ENCODE data around the gene COMMD7. TPM values are rescaled to one million over a fixed set of nuclear protein-coding genes. Genes with fewer than 3 reads are reported as not detected.

Gene COMMD7
- total RNA-seq, 1 donor from 2014 or later = 48.1 TPM

DNA sequence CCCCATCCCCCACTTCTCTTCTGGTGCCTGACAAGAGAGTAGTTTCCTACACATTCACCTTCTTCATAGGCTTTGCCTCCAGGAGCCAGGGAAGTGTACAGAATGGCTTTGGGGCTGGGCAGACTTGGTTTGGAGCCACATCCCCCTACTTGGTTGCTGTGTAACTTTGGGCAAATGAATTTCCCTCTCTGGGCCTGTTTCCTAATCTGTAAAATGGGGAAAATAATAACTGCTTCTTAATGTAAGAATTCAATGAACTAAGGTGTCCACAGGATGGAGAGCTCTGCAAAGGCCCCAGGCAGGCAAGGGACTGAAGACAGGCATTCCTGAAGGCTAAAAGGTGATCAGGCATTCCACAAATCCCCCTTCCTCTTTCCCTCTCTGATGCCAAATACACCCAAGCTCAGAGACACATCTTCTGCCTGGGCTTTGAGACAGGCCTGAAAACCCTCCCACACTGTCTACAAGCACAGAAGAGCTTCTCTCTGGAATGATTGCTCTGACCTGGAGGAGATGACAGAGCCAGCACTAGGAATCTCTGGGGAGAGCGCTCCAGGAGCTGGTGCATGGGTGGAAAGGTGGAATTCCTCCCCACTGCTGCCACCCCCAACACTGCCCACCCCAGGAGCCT is 62.6 kb downstream of the COMMD7 start:
- Mint-ChIP-seq H3K9me3 (ENCODE audit: unreplicated experiment) (no peaks in the 10 kb centered on the region), H3K27ac (ENCODE audit: unreplicated experiment) (peak overlapping the region; percentile 59), H3K27me3 (ENCODE audit: unreplicated experiment) (no peaks in the 10 kb centered on the region), H3K4me3 (ENCODE audit: unreplicated experiment) (no peak overlapping the region), H3K4me1 (ENCODE audit: unreplicated experiment) (peaks cover 30% of the 10 kb centered on the region), H3K36me3 (ENCODE audit: unreplicated experiment) (no peaks in the 10 kb centered on the region)
- TF ChIP-seq, protein P1, sequence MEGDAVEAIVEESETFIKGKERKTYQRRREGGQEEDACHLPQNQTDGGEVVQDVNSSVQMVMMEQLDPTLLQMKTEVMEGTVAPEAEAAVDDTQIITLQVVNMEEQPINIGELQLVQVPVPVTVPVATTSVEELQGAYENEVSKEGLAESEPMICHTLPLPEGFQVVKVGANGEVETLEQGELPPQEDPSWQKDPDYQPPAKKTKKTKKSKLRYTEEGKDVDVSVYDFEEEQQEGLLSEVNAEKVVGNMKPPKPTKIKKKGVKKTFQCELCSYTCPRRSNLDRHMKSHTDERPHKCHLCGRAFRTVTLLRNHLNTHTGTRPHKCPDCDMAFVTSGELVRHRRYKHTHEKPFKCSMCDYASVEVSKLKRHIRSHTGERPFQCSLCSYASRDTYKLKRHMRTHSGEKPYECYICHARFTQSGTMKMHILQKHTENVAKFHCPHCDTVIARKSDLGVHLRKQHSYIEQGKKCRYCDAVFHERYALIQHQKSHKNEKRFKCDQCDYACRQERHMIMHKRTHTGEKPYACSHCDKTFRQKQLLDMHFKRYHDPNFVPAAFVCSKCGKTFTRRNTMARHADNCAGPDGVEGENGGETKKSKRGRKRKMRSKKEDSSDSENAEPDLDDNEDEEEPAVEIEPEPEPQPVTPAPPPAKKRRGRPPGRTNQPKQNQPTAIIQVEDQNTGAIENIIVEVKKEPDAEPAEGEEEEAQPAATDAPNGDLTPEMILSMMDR (IDR thresholded peaks at IDR 0.05) = no peak
- no peak for DNase-seq (ENCODE audit: extremely low spot score, unreplicated experiment)

- TF ChIP-seq, protein P1 (IDR thresholded peaks at IDR 0.05) = no peak
- no peak for DNase-seq (ENCODE audit: extremely low spot score, unreplicated experiment)
- Mint-ChIP-seq H3K4me3 (ENCODE audit: unreplicated experiment) (no peak overlapping the region), H3K27me3 (ENCODE audit: unreplicated experiment) (no peaks in the 10 kb centered on the region), H3K9me3 (ENCODE audit: unreplicated experiment) (no peaks in the 10 kb centered on the region), H3K27ac (ENCODE audit: unreplicated experiment) (no peak overlapping the region), H3K36me3 (ENCODE audit: unreplicated experiment) (no peaks in the 10 kb centered on the region), H3K4me1 (ENCODE audit: unreplicated experiment) (peaks cover 21% of the 10 kb centered on the region)
Observed at GRCh38 chr20:32678948-32679347, 64.3 kb downstream of the COMMD7 start.

DNA sequence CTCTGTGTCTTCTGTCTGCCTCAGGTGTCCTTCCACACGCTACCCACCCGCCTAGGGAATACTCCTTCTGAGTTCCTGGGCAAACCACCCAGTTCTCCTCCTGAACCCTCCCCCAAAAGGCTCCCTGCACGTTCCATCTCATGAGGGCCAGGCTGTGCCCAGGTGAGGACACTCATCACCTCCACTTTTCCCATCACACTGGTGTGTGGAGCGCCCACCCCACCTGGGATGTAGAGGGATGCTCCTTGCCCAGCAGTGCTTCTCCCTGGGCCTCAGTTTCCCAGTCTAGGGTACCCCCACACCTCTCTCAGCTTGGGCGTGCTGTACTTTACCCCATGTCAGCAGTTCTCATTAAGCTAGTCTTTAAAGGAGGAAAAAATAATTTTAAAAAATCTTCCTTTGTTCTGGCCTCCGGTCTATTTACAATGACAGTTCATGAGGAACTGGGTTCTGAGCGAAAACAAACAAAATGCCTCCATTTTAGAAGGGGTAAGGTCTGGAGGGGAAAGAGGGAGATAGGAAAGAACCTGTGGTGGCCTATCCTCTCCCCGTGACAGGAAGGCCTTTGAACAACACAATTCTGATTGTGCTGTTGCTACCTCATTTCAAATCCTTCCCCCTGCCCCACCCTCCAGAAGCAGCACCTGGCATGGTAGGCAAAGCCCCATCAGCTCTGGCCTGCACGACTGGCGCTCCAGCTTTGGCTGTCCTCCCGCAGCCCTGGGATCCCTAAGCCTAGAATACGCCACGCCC is 67.9 kb downstream of the COMMD7 start:
- Mint-ChIP-seq H3K27ac (ENCODE audit: unreplicated experiment) (no peak overlapping the region), H3K36me3 (ENCODE audit: unreplicated experiment) (no peaks in the 10 kb centered on the region), H3K4me1 (ENCODE audit: unreplicated experiment) (peaks cover 3% of the 10 kb centered on the region), H3K4me3 (ENCODE audit: unreplicated experiment) (no peak overlapping the region), H3K9me3 (ENCODE audit: unreplicated experiment) (no peaks in the 10 kb centered on the region), H3K27me3 (ENCODE audit: unreplicated experiment) (no peaks in the 10 kb centered on the region)
- TF ChIP-seq, protein P1 (IDR thresholded peaks at IDR 0.05) = no peak
- DNase-seq (ENCODE audit: extremely low spot score, unreplicated experiment) = no peak

GRCh38 chr20:32674362-32674789 is 68.9 kb downstream of the COMMD7 start:
- H3K4me3 Mint-ChIP-seq (ENCODE audit: unreplicated experiment) = no peak overlapping the region
- H3K27ac Mint-ChIP-seq (ENCODE audit: unreplicated experiment) = no peak overlapping the region
- H3K9me3 Mint-ChIP-seq (ENCODE audit: unreplicated experiment) = no peaks in the 10 kb centered on the region
- DNase-seq (ENCODE audit: extremely low spot score, unreplicated experiment) = no peak
- no peaks in the 10 kb centered on the region for H3K36me3 Mint-ChIP-seq (ENCODE audit: unreplicated experiment)
- peaks cover 1% of the 10 kb centered on the region for H3K4me1 Mint-ChIP-seq (ENCODE audit: unreplicated experiment)
- no peaks in the 10 kb centered on the region for H3K27me3 Mint-ChIP-seq (ENCODE audit: unreplicated experiment)
- TF ChIP-seq, protein P1 (IDR thresholded peaks at IDR 0.05) = peak; percentile 74
